H1 (cell line): ENCODE data around the gene GRID2. TPM values are rescaled to one million over a fixed set of nuclear protein-coding genes. Genes with fewer than 3 reads are reported as not detected.

Source experiments
- CTCF ChIA-PET: fragments of 300-600 bp; sonication (Branson Sonifier 250); formaldehyde crosslinking; loops from one replicate; lab custom pipeline; 2021; ENCODE audit not compliant: partially characterized antibody; lab: Charles Lee
- POLR2A ChIA-PET: fragments of 300-600 bp; sonication (Branson Sonifier 250); formaldehyde crosslinking; loops from one replicate; lab custom pipeline; 2021; ENCODE audit warnings: inconsistent platforms; ENCODE audit not compliant: partially characterized antibody; lab: Charles Lee
- DNase-seq, 2 experiments: peaks; one replicate each; pipeline versions ENCODE4 v3.0.0 to v3.0.0-alpha.2; 2010 to 2022; ENCODE audit warnings: low spot score in 2 of 2, low read depth in 1 of 2, mixed read lengths in 1 of 2
- FAIRE-seq: peaks from 2 replicates; lab custom pipeline; 2011; peaks lifted over from hg19 to GRCh38; lab: Jason Lieb, UNC
- H2AFZ ChIP-seq: 2 replicates; pipeline ENCODE4 v1.8.1; 2012; ENCODE audit warnings: low read length, inconsistent platforms
- H2AK5ac ChIP-seq: 2 replicates; pipeline ENCODE4 v1.6.1; 2013; ENCODE audit warnings: low read depth, low read length
- H2BK120ac ChIP-seq: replicated peaks from 2 replicates; pipeline ENCODE3; 2013; ENCODE audit warnings: low read depth, low read length, inconsistent platforms
- H2BK12ac ChIP-seq: 2 replicates; pipeline ENCODE4 v1.6.1; 2013; ENCODE audit warnings: low read depth, low read length
- H2BK15ac ChIP-seq: 2 replicates; pipeline ENCODE4 v1.6.1; 2013; ENCODE audit warnings: low read length
- H2BK20ac ChIP-seq: 2 replicates; pipeline ENCODE4 v1.6.1; 2013; ENCODE audit warnings: low read length
- H2BK5ac ChIP-seq: 2 replicates; pipeline ENCODE4 v1.6.1; 2013; ENCODE audit warnings: low read depth, low read length
- H3K14ac ChIP-seq: 2 replicates; pipeline ENCODE4 v1.6.1; 2013; ENCODE audit warnings: inconsistent platforms; ENCODE audit not compliant: insufficient read length
- H3K18ac ChIP-seq: 2 replicates; pipeline ENCODE4 v1.6.1; 2013; ENCODE audit warnings: low read length; ENCODE audit errors: extremely low read depth
- H3K23ac ChIP-seq: 2 replicates; pipeline ENCODE4 v1.6.1; 2013; ENCODE audit warnings: inconsistent platforms; ENCODE audit not compliant: insufficient read length
- H3K23me2 ChIP-seq: 2 replicates; pipeline ENCODE4 v1.6.1; 2013; ENCODE audit warnings: low read depth, low read length
- H3K27ac ChIP-seq: 2 replicates; pipeline ENCODE4 v1.6.1; 2011; ENCODE audit warnings: low read depth, low read length, inconsistent platforms
- H3K27me3 ChIP-seq, 4 experiments: replicated peaks in 1 of 4; 1 replicate in 1 of 4; 2 replicates in 3 of 4; pipeline versions ENCODE4 v1.6.1 to v1.8.1; 2011 to 2013; ENCODE audit warnings: low read length in 3 of 4, mild to moderate bottlenecking in 3 of 4, inconsistent platforms in 2 of 4, mixed read lengths in 2 of 4, moderate library complexity in 1 of 4; ENCODE audit not compliant: control insufficient read depth in 3 of 4, insufficient read depth in 3 of 4; ENCODE audit errors: extremely low read depth in 1 of 4
- H3K36me3 ChIP-seq, 4 experiments: 2 replicates each; pipeline versions ENCODE4 v1.6.1 to v1.8.1; 2011 to 2013; ENCODE audit warnings: mild to moderate bottlenecking in 4 of 4, low read length in 3 of 4, moderate library complexity in 2 of 4, control low read depth in 1 of 4, inconsistent platforms in 1 of 4; ENCODE audit not compliant: insufficient read depth in 4 of 4, control insufficient read depth in 2 of 4
- H3K4ac ChIP-seq: replicated peaks from 2 replicates; pipeline ENCODE3; 2013; ENCODE audit warnings: low read length, low read depth, mixed read lengths, inconsistent platforms; ENCODE audit not compliant: insufficient read length
- H3K4me1 ChIP-seq, 4 experiments: replicated peaks in 1 of 4; 1 replicate in 1 of 4; 2 replicates in 3 of 4; pipeline versions ENCODE4 v1.6.1 to v1.8.1; 2011 to 2013; ENCODE audit warnings: low read length in 3 of 4, inconsistent platforms in 2 of 4, mixed read lengths in 1 of 4; ENCODE audit not compliant: insufficient read depth in 4 of 4, control insufficient read depth in 3 of 4
- H3K4me2 ChIP-seq, 2 experiments: 2 replicates each; pipeline versions ENCODE4 v1.6.1 to v1.8.1; 2011 to 2013; ENCODE audit warnings: low read depth in 2 of 2, low read length in 2 of 2, control low read depth in 1 of 2, inconsistent platforms in 1 of 2, mild to moderate bottlenecking in 1 of 2; ENCODE audit not compliant: insufficient read depth in 1 of 2
- H3K4me3 ChIP-seq, 4 experiments: fragments of 200-600, 300-600 bp in 1 of 4; sonication (generic), shearing (Covaris generic), sonication (Bioruptor Twin) in 1 of 4; 2 replicates each; pipeline versions ENCODE4 v1.5.1 to v1.8.1; 2011 to 2016; ENCODE audit warnings: low read length in 4 of 4, low read depth in 3 of 4, control low read depth in 2 of 4, inconsistent platforms in 2 of 4, mild to moderate bottlenecking in 2 of 4, mixed read lengths in 1 of 4, moderate library complexity in 1 of 4; ENCODE audit not compliant: insufficient read depth in 2 of 4; ENCODE audit errors: extremely low read depth in 1 of 4
- H3K56ac ChIP-seq: replicated peaks from 2 replicates; pipeline ENCODE3; 2013; ENCODE audit warnings: low read depth, mild to moderate bottlenecking, mixed read lengths, low read length, inconsistent platforms; ENCODE audit not compliant: insufficient read length
- H3K79me1 ChIP-seq: 2 replicates; pipeline ENCODE4 v1.6.1; 2013; ENCODE audit warnings: low read depth, low read length, control low read depth
- H3K79me2 ChIP-seq, 2 experiments: 2 replicates each; pipeline versions ENCODE4 v1.6.1 to v1.8.1; 2012 to 2013; ENCODE audit warnings: low read length in 2 of 2, mild to moderate bottlenecking in 2 of 2, inconsistent platforms in 1 of 2; ENCODE audit not compliant: insufficient read depth in 2 of 2, control insufficient read depth in 1 of 2
- H3K9ac ChIP-seq, 4 experiments: replicated peaks in 1 of 4; 1 replicate in 1 of 4; 2 replicates in 3 of 4; pipeline versions ENCODE4 v1.6.1 to v1.8.1; 2011 to 2013; ENCODE audit warnings: low read depth in 3 of 4, low read length in 3 of 4, control low read depth in 2 of 4, mild to moderate bottlenecking in 2 of 4, moderate library complexity in 2 of 4, inconsistent platforms in 1 of 4; ENCODE audit errors: extremely low read depth in 1 of 4
- H3K9me3 ChIP-seq, 2 experiments: 2 replicates each; pipeline versions ENCODE4 v1.6.1 to v1.8.1; 2012 to 2013; ENCODE audit warnings: mild to moderate bottlenecking in 2 of 2, moderate library complexity in 2 of 2, control low read depth in 1 of 2, inconsistent platforms in 1 of 2, low read depth in 1 of 2, low read length in 1 of 2, mixed read lengths in 1 of 2; ENCODE audit not compliant: insufficient read depth in 2 of 2
- H4K20me1 ChIP-seq, 2 experiments: replicated peaks in 1 of 2; 2 replicates each; pipeline versions ENCODE3 to v1.8.1; 2011 to 2013; ENCODE audit warnings: inconsistent platforms in 2 of 2, low read length in 2 of 2, mild to moderate bottlenecking in 1 of 2; ENCODE audit not compliant: insufficient read depth in 2 of 2, control insufficient read depth in 1 of 2
- H4K5ac ChIP-seq: 2 replicates; pipeline ENCODE4 v1.6.1; 2013; ENCODE audit warnings: low read length, low read depth, mixed read lengths, inconsistent platforms; ENCODE audit not compliant: insufficient read length
- H4K8ac ChIP-seq: 2 replicates; pipeline ENCODE4 v1.8.0; 2013; ENCODE audit warnings: mild to moderate bottlenecking, moderate library complexity, low read length, inconsistent platforms; ENCODE audit not compliant: insufficient read depth; ENCODE audit errors: extremely low read depth
- H4K91ac ChIP-seq: replicated peaks from 2 replicates; pipeline ENCODE3; 2013; ENCODE audit warnings: low read length, mixed read lengths, inconsistent platforms; ENCODE audit not compliant: insufficient read length
- BCL11A ChIP-seq, 2 experiments: IDR thresholded peaks; one replicate each; pipeline ENCODE4 v1.6.1; 2011; ENCODE audit warnings: low read depth in 2 of 2, low read length in 2 of 2, mild to moderate bottlenecking in 2 of 2
- CBX5 ChIP-seq: fragments of 300-800, 300-1000 bp; sonication (generic); IDR thresholded peaks from 2 replicates; pipeline ENCODE4 v1.7.1; 2016; ENCODE audit warnings: antibody characterized with exemption, low read length, low read depth
- EP300 ChIP-seq, 2 experiments: IDR thresholded peaks; 1 replicate in 1 of 2; 2 replicates in 1 of 2; pipeline ENCODE4 v1.6.1; 2011 to 2012; ENCODE audit warnings: low read depth in 2 of 2, low read length in 2 of 2, mild to moderate bottlenecking in 2 of 2, borderline replicate concordance in 1 of 2, inconsistent platforms in 1 of 2, moderate library complexity in 1 of 2
- GTF2F1 ChIP-seq: IDR thresholded peaks from 2 replicates; pipeline ENCODE4 v1.6.1; 2012; ENCODE audit warnings: low read depth, low read length, improper control_type of control experiment, borderline replicate concordance
- KDM1A ChIP-seq: fragments of 200-600, 300-600 bp; sonication (generic); IDR thresholded peaks from 2 replicates; pipeline ENCODE4 v1.7.1; 2016; ENCODE audit warnings: mild to moderate bottlenecking, low read length, borderline replicate concordance
- MAX ChIP-seq: IDR thresholded peaks from 2 replicates; pipeline ENCODE4 v1.6.1; 2012; ENCODE audit warnings: inconsistent platforms
- RBBP5 ChIP-seq: IDR thresholded peaks from 2 replicates; pipeline ENCODE4 v1.7.1; 2012; ENCODE audit warnings: low read depth, mild to moderate bottlenecking, inconsistent platforms, low read length, moderate library complexity, borderline replicate concordance
- SIN3A ChIP-seq, 2 experiments: IDR thresholded peaks in 1 of 2; conservative IDR thresholded peaks in 1 of 2; 2 replicates each; pipeline ENCODE4 v1.6.1; 2011 to 2012; ENCODE audit warnings: low read length in 2 of 2, improper control_type of control experiment in 1 of 2, low read depth in 1 of 2, mild to moderate bottlenecking in 1 of 2
- SIRT6 ChIP-seq: IDR thresholded peaks from one replicate; pipeline ENCODE4 v1.7.1; 2012; ENCODE audit warnings: low read length, inconsistent platforms
- SIX5 ChIP-seq: IDR thresholded peaks from 2 replicates; pipeline ENCODE4 v1.6.1; 2011; ENCODE audit warnings: mild to moderate bottlenecking, low read depth, low read length
- SP2 ChIP-seq: IDR thresholded peaks from 2 replicates; pipeline ENCODE4 v1.6.1; 2012; ENCODE audit warnings: mild to moderate bottlenecking, low read length, inconsistent platforms
- WGBS, 2 experiments: shearing (Covaris generic) in 1 of 2; methylation state at CpG; one replicate each; pipeline versions ENCODE4 v1.1.6 to v1.1.7; 2013 to 2015; ENCODE audit warnings: low lambda C conversion rate in 2 of 2, mixed read lengths in 2 of 2, inconsistent platforms in 1 of 2, low coverage in 1 of 2, missing lambda C conversion rate in 1 of 2; ENCODE audit not compliant: insufficient replicate concordance in 2 of 2, insufficient coverage in 1 of 2, insufficient read length in 1 of 2; ENCODE audit errors: extremely low coverage in 1 of 2, missing lambda C conversion rate in 1 of 2; 5-methylcytosine and 5-hydroxymethylcytosine counted together
- polyA plus RNA-seq, 7 experiments: library from polyadenylated mRNA; depleted of rRNA in 3 of 7; stranded (reverse) in 5 of 7; unstranded in 2 of 7; fragments of >200 nt in 5 of 7; fragments of 200-250 nt in 2 of 7; gene quantifications; 1 replicate in 5 of 7; 2 replicates in 1 of 7; 4 replicates in 1 of 7; pipeline versions ENCODE4 v1.2.1 to v1.2.3, GENCODE V29; 2011 to 2013; ENCODE audit warnings: missing spikeins in 2 of 7, mixed read lengths in 2 of 7
- total RNA-seq: library from RNA; stranded (reverse); fragmentation: NEBNext Ultra II Directional; extraction: Animal tissue kit (Norgen Biotek cat#: 25700); gene quantifications from 2 replicates; pipeline ENCODE4 v1.2.1, GENCODE V29; 2021
- TF ChIP-seq, protein P1 (sequence below): IDR thresholded peaks from 2 replicates; pipeline ENCODE4 v1.6.1; 2012; ENCODE audit warnings: low read length, inconsistent platforms

Gene GRID2
- total and polyA plus RNA-seq, 2 of the 8 experiments (the other 6 are each of a cell fraction or from before 2014, with no cell fraction given), result 31.1 to 81.9 TPM

- Histone ChIP-seq H4K20me1 (peaks cover 1 to 17% of the 10 kb centered on the region in 2 experiments), H4K5ac (no peak overlapping the region), H2BK20ac (no peak overlapping the region), H3K18ac (no peak overlapping the region), H3K9ac (no peak overlapping the region), H2BK120ac (no peak overlapping the region), H3K27me3 (peaks cover 0 to 2% (median 0%) of the 10 kb centered on the region in 4 experiments; a peak in 1 of 7 replicates), H2BK15ac (no peak overlapping the region), H3K36me3 (peaks cover 23 to 98% (median 72%) of the 10 kb centered on the region in 4 experiments), H2BK5ac (no peak overlapping the region), H3K23ac (no peak overlapping the region), H3K56ac (no peak overlapping the region), H2AFZ (no peak overlapping the region), H3K4me1 (no peaks in the 10 kb centered on the region; a peak in 2 of 7 replicates), H3K4me3 (peak overlapping the region in 1 of 4 experiments; percentile 23; a peak in 1 of 8 replicates), H3K4ac (no peak overlapping the region), H3K27ac (no peak overlapping the region), H3K4me2 (no peak overlapping the region), H3K79me2 (peaks cover 0 to 60% of the 10 kb centered on the region in 2 experiments; a peak in 3 of 4 replicates), H4K91ac (no peak overlapping the region), H2BK12ac (no peak overlapping the region), H3K23me2 (0 out of 2 replicates have a peak, but pooled peaks cover 5% of the 10 kb centered on the region), H3K79me1 (no peaks in the 10 kb centered on the region), H2AK5ac (no peak overlapping the region), H3K14ac (no peak overlapping the region), H4K8ac (no peak overlapping the region), H3K9me3 (peaks cover 0 to 3% of the 10 kb centered on the region in 2 experiments; a peak in 1 of 4 replicates)
- WGBS, 2 experiments, result 86% methylated on average over 3 of the region's 3 CpGs; no CpG with 5 or more reads in 1 of the 2 experiments
- FAIRE-seq, result no peak
- no peak for TF ChIP-seq CBX5
- no peak for TF ChIP-seq KDM1A
- no peak for TF ChIP-seq GTF2F1
- no peak for TF ChIP-seq BCL11A (IDR thresholded peaks at IDR 0.05; ENCODE audit: low read depth in 2 of 2, low read length in 2 of 2)
- no peak for TF ChIP-seq EP300 (IDR thresholded peaks at IDR 0.05; ENCODE audit: borderline replicate concordance in 1 of 2, low read depth in 2 of 2, low read length in 2 of 2)
- TF ChIP-seq, protein P1, sequence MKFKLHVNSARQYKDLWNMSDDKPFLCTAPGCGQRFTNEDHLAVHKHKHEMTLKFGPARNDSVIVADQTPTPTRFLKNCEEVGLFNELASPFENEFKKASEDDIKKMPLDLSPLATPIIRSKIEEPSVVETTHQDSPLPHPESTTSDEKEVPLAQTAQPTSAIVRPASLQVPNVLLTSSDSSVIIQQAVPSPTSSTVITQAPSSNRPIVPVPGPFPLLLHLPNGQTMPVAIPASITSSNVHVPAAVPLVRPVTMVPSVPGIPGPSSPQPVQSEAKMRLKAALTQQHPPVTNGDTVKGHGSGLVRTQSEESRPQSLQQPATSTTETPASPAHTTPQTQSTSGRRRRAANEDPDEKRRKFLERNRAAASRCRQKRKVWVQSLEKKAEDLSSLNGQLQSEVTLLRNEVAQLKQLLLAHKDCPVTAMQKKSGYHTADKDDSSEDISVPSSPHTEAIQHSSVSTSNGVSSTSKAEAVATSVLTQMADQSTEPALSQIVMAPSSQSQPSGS, result no peak
- no peak for TF ChIP-seq SIN3A (conservative IDR thresholded peaks at IDR 0.05 in 1 of 2, IDR thresholded peaks at IDR 0.05 in 1 of 2; ENCODE audit: low read depth in 1 of 2, low read length in 2 of 2)
- TF ChIP-seq SIRT6, result no peak
- TF ChIP-seq MAX, result no peak
- no peak for TF ChIP-seq SIX5
- TF ChIP-seq SP2, result no peak
- no peak for TF ChIP-seq RBBP5
- ChIA-PET CTCF (no interaction called here), POLR2A (no interaction called here)
- no peak for DNase-seq
These were observed 37.2 kb upstream of the GRID2 start for GRCh38 chr4:92266521-92266920.
